ENCODE data around the gene ZNF33A.

DNA sequence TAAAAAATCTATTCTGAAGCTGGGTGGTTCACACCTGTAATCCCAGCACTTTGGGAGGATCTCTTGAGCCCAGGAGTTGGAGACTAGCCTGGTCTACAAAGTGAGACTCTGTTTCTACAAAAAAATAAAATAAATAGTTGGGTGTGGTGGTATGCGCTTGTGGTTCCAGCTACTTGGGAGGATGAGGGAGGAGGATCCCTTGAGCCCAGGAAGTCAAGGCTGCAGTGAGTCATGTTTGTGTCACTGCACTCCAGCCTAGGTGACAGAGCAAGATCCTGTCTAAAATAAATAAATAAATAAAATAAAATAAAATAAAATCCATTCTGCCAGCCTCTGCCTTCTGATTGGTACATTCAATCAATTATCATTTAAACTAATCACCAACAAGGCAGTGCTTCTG is 17.5 kb downstream of the ZNF33A start:
- TF ChIP-seq POLR2A (IDR thresholded peaks at IDR 0.05) (no peak), POLR2AphosphoS5 (IDR thresholded peaks at IDR 0.05) (no peak)
- TF ChIP-seq, protein P1, sequence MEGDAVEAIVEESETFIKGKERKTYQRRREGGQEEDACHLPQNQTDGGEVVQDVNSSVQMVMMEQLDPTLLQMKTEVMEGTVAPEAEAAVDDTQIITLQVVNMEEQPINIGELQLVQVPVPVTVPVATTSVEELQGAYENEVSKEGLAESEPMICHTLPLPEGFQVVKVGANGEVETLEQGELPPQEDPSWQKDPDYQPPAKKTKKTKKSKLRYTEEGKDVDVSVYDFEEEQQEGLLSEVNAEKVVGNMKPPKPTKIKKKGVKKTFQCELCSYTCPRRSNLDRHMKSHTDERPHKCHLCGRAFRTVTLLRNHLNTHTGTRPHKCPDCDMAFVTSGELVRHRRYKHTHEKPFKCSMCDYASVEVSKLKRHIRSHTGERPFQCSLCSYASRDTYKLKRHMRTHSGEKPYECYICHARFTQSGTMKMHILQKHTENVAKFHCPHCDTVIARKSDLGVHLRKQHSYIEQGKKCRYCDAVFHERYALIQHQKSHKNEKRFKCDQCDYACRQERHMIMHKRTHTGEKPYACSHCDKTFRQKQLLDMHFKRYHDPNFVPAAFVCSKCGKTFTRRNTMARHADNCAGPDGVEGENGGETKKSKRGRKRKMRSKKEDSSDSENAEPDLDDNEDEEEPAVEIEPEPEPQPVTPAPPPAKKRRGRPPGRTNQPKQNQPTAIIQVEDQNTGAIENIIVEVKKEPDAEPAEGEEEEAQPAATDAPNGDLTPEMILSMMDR (IDR thresholded peaks at IDR 0.05), result no peak
